Ovary (tissue), 3 donors: ENCODE measurements around the gene CD2.

Experiments used
- CTCF ChIP-seq, 3 donors: fragments of 450-650 bp in 2 of 3; fragments of 200-600 bp in 1 of 3; IDR thresholded peaks; one replicate each; pipeline versions ENCODE4 v1.5.1 to v1.8.0; 2016 to 2022; ENCODE audit warnings: antibody characterized with exemption in 3 of 3, mild to moderate bottlenecking in 1 of 3
- POLR2A ChIP-seq: fragments of 450-650 bp; IDR thresholded peaks from one replicate; pipeline ENCODE4 v1.6.1; 2017; ENCODE audit warnings: antibody characterized with exemption, mild to moderate bottlenecking, moderate library complexity
- donor health status: DM: no; HTN: no; CAD: no.

- TF ChIP-seq CTCF (IDR thresholded peaks at IDR 0.05) (no peak), POLR2A (no peak)
Measured at GRCh38 chr1:116706841-116707240, 47.4 kb upstream of the CD2 start.
